ENCODE measurements around the gene PEX5.
"Not testable (repeated sequence)": the region's sequence is repeated elsewhere in the genome, so short reads cannot be mapped to it uniquely, and the experiment has no call there.

Gene PEX5

DNA sequence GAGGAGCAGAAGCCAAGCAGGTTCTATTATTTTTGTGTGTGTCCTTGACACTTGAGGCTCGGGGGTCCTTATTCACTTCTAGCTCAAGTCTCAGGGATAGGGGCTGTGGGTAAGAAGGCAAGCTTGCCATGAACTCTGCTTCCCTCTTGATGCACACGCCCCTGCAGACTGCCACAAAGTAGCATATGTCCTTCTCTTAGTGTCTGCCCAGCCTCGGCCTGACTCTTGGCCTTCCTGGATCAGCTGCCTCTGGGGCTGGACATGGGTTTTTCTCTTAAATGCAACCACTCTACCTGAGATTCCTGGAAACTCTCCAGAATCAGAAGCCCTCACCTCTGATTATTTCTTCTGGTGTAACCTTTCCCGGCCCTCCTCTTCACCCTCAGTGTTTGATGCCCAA lies 28.2 kb upstream of the PEX5 start:
- no peak for DNase-seq

DNA sequence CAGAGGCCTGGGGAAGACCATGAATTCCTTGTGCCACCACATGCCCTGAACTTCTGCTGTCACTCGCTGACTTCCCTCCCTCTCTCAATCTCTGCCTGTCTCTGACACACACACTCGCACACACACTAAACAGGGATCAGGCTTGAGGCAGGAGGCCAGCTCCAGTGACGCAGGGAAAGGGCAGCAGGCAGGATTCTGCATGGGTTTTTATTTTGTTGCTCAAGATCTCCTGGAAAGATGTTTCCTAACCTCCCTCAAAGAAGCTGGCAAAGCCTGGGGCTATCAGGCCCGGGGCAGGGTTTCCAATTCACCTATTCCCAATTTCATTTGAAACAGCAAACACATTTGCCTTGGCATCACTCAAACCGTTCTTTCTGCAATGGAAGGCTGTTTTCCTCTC lies 27.7 kb upstream of the PEX5 start:
- DNase-seq = no peak

DNA sequence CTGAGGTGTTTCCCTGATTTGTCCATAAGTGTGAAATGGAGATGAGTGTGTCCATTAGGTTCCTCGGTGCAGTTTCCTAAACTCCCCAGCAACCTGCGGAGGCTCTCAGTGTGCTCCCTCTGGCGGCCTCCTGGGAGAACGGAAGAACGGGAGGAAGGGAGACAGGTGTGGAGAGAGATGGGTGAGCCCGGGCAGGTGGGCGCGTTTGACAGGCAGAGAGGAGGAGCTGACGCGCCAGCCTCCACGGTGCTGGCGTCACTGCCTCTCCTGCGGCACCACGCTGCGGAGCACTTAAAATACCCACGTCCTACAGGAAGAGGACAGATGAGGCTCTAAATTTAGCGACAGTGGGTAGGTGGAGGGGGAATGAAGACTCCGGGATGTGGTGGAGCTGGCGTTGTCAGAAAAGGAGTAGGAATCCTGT lies 26.8 kb upstream of the PEX5 start:
- DNase-seq = peak; percentile 70

DNA sequence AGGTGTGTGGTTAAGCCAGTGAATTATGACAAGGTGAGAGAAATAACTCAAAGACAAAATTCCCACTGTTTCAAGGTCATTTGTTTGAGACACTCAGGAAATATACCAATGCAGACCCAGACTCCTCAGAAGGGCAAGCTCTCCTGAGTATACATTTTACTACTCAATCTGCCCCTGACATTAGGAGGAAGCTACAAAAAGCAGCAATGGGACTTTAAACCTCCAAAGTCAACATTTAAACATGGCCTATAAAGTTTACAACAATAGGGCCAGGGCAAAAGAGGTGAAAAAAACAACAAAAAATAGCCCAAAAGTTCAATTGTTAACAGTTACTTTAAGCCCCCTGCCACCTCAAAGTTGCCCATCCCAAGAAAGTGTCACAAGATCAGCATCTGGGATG lies 19.5 kb upstream of the PEX5 start:
- no peak for DNase-seq

DNA sequence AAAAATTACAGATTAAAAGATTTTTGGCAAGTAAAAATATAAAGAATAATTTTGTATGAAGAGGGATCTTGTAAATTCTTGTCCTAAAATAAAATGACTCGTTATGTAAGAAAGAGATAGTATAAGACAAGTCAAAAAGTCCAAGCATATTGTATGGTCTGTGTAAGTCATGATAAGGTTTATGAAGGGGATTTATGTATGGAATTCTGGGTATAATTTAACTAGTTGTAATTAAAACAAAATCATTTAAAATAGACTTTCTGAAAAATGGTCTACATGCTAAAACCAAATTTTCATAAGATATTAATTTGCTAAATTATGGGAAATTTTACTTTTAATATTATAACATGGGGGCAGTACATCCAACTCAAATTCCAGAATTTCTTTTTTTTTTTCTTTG lies 17.6 kb upstream of the PEX5 start:
- DNase-seq = no peak

DNA sequence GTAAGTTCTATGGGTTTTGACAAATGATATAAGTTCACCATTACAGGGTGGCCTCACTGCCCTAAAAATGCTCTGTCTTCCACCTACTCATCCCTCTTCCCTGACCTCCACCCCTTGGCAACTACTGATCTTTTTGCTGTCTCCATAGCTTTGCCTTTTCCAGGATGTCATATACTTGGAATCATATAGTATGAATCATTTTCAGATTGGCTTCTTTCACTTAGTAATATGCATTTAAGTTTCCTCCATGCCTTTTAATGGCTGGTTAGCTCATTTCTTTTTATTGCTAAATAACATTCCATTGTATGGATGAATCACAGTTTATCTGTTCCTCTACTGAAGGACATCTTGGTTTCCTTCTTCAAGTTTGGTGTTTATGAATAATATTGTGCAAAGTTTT lies 14.0 kb upstream of the PEX5 start:
- DNase-seq = no peak

DNA sequence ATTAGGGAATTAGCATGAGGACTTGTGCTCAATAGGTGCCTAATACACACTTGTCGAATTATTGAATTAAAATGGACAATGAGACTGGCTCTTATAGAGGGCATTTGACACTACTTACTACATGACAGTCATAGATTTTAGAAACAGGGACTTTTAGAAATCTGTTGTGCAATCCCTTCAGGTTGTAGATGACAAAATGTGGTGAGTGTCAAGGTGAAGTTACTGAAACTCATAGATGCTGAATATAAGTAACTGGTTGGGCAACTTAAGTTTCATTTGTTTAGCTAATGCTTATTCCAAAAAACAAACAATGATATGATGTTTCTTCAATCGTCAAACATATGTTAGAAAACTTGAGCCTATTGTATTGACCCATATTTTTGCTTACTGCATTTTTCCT lies 12.9 kb upstream of the PEX5 start:
- DNase-seq = no peak

DNA sequence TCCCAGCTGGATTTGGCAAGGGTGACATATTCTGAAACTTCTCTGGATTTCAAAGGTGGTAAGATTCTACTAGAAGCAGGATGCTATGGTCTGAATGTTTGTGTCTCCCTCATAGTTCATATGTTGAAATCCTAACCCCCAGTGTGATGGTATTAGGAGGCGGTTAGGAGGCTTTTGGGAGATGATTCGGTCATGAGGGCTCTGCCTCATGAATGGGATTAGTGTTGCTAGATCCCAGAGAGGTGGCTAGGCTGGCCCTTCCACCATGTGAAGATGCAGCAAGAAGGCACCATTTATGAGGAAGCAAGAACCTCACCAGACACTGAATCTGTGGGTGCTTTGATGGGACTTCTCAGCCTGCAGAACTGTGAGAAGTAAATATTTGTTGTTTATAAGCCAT lies 11.0 kb upstream of the PEX5 start:
- DNase-seq = no peak

DNA sequence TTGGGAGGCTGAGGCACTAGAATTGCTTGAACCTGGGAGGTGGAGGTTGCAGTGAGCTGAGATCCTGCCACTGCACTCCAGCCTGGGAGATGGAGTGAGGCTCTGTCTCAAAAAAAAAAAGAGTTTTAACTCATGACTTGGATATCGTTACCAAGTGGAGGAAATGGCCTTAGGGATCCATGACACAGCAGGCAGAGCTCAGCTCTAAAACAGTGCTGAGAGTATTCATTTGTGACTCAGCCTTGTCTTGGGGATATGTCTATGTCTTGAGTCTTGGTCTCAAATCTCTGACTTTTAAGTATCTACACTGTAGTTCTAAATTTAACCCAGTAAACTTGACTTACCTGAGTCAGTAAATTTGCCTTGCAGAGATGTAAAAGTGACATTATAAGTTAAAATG lies 8.8 kb upstream of the PEX5 start:
- no peak for DNase-seq

DNA sequence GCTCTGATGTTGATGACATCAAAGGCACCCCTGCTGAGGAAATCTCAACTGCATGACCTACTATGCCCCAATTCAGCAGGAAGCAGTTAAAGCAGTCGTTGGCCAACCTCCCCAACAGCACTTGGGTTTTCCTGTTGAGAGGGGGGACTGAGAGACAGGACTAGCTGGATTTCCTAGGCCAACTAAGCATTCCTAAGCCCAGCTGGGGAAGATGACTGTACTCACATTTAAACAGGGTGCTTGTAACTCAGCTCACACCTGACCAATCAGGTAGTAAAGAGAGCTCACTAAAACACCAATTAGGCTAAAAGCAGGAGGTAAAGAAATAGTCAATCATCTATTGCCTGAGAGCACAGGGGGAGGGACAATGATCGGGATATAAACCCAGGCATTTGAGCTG lies 3.4 kb upstream of the PEX5 start:
- not testable (repeated sequence) for DNase-seq

DNA sequence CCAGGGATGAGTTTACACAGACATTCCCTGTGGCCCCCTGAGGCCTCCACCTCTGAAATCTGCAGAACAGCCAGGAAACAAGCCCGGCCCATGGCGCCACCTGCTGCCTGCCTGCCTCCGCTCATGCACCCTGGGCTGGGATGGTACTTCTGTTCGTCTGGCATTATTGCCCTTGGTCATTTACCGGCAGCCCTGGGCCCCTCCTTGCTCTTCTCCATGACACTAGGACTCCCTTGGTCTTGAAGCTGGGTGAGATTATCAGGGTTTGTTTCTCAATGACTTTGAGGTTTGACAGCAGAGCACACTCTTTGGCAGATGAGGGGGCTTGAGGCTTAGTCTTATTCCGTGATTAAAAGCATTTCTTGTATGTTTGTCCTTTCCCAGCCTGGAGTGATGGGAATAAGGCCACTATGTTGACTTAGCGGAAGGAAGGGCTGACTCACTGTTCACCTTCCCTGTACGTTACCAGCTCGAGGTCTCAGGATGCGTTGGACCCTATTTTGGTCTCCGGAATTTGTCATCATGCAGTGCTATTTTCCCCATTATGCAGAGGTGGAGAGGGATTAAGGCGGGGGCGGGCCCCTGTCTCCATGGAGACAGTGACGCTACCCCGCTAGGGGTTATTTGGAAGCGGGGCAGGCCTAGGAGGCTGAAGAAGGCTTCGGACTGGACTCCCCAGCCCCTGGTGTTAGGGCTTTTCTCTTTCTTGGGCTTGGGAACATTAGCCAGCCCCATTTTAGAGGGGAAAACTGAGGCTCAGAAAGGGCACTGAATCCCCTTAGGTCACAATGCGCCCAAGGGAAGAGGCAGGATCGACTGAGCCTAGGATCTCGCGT lies 706 bp upstream of the PEX5 start:
- peak; percentile 22 for DNase-seq

DNA sequence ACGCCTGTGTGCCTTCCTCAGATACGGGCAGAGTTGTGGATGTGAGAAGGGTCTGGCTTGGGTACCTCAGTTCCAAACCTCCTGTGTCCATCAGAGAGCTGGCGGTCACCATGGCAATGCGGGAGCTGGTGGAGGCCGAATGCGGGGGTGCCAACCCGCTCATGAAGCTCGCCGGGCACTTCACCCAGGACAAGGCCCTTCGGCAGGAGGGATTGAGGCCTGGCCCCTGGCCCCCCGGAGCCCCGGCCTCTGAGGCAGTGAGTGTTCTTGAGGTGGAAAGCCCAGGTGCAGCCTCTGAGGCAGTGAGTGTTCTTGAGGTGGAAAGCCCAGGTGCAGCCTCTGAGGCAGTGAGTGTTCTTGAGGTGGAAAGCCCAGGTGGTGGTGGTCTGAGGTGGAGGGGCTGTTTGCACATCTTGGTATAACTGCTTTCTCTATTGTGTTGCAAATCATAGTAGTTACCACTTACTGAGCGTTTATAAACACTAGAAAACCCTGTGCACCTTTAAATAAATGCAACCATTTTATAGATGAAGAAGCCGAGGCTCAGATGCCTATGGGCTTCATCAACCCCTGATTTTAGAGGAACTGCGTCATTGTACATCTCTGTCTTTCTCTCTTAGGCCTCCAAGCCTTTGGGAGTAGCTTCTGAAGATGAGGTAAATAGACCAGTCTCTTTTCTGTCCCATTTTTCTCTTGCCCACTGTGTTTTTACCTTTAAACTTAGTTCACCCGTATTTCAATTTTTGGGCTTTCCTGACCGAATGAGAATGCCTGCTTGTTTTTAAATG lies 976 bp downstream of the PEX5 start:
- no peak for DNase-seq

DNA sequence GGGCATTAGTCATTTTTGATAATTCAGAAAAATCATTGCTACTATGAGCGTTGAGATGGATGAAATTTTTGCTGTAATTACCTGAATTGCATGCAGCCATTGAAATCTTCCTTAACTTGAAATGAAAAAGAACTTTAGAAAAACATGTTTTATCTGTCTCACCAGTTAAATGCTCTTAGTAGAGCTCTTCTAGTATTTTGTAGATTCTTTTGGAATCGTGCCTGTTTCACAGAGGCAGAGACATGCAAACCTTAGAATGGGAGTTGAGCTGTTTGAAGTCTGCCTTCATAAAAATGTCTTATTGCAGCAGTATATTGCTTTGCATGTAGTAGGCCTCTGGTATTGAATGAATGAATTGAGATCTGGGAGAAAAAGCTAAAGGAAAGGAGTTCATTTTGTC lies 4.2 kb downstream of the PEX5 start:
- no peak for DNase-seq

DNA sequence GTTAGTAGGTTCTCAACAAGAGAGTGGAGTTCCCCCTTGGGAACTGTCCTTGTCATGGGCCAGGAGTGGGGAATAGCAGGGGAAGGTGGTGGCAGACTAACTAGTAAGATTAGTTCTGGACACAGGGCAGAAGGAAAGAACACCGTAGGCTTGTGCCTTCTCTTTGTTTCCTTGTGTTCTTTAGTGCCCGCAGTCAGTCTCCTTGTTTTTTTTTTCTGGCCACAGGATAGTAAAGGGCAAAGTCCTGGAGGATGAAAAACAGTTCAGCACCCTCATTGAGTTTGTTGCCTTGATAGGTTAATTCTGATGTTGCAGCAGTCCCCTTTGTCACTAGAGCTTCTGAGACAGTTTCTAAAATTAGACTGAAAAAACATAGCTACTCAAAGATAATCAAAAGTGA lies 8.4 kb downstream of the PEX5 start:
- DNase-seq = no peak

DNA sequence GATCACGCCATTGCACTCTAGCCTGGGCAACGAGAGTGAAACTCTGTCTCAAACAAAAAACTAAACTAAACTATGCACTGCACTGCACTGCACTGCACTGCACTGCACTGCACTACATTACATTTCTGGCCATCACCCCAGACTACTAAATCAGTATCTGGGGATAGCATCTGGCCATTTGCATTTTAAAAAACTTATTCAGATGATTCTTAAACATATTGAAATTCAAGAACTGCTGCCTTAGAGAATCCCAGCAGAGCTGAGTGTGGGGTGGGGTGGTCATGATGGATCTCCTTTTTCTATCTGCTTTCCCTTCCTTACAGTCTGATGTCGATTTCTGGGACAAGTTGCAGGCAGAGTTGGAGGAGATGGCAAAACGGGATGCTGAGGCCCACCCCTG lies 13.6 kb downstream of the PEX5 start:
- DNase-seq = no peak

DNA sequence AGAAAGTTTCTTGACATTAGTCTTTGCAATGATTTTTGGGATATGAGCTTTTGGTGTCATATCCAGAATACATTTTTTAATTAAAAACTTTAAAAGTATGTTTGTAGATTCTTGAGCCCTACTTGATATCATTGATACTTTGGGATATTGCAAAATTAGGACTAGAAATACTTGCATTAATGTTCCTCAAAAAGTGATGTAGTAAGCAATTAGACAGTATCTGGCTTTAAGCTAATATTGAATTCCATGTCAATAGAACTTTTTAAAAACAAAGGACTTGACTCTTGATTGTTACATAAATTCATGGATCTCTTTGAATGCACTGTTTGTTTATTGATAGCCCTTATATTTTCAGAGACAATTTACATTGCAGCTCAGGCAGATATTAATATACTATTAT lies 15.6 kb downstream of the PEX5 start:
- DNase-seq = no peak

DNA sequence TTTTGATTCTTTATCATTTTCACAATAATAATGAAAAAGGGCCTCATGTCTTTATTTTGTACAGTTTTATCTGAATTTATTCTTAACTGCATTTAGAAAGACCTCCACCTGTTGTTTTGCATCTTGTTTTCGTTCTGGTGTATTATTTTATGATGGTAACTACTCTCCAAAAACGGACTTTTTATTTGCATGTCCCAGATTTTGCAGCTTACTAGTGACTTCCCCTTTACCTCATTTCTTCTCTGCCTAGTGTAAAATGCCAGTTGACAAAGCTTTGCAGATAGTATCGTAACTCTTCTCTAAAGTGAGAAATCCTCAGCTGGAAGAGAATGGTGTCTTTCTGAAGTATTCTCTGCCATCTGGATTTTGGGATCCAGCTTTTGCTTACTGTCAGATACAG lies 17.2 kb downstream of the PEX5 start:
- DNase-seq = no peak

DNA sequence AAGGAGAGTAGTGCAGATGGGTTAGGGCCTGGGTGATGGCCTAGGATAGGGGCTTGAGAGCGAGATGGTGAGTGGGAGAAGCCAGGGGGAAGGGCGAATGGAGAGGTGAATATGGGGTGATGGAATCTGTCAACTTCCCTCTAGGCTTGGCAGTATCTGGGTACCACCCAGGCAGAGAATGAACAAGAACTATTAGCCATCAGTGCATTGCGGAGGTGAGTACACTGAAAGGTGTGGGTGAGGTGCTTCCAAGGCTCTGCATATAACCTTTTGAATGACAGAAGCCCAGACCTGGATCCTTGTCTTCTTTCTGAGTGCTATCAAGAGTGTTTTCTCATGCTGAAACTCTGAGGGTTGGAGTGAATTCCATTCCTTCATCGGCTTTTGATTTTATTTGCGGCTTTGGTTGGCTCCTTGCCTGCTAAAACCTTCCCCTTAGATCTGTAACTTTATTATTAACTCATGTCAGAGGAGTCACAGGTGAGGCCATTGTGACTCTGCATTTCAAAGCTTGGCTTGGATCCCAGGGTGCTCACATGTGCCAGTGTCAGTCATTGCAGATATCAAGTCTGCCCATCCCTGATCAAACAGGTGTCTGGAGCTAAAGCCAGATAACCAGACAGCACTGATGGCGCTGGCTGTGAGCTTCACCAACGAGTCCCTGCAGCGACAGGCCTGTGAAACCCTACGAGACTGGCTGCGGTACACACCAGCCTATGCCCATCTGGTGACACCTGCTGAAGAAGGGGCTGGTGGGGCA lies 18.6 kb downstream of the PEX5 start:
- no peak for DNase-seq

DNA sequence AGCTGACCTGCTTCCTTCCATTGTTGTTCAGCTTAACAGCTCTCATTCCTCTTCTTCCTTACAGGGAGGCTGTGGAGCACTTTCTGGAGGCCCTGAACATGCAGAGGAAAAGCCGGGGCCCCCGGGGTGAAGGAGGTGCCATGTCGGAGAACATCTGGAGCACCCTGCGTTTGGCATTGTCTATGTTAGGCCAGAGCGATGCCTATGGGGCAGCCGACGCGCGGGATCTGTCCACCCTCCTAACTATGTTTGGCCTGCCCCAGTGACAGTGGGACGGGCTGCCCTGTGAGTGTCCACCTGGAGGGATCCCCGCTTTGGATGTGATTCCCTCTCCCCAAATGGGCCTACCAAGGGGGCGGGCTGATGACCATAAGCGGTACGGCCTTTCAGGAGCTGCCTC lies 20.5 kb downstream of the PEX5 start:
- DNase-seq = no peak

DNA sequence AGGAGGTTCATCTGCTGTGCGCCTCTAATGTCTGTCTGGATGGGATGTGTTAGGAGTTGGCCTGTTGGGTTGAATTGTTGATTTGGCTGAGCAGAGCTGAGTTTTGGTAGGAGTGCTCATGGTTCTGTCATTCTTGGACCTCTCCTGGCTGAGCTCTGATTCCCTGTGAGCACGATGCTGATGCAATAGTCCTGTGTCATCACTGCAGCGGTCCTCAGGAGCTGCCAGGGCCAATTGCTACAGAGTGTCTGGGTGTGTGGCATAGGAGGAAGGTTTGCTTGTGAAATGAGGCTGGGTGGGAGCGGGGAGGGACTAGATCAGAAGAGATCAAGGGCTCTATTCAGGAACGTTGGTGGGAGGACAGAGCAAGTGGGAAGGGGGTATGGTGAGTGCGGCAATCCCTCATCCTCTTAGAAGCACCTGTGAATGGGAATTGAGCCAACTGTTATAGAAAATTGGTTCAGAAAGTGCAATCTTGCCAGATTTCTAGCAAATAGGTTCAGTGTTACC lies 21.2 kb downstream of the PEX5 start:
- DNase-seq = no peak

DNA sequence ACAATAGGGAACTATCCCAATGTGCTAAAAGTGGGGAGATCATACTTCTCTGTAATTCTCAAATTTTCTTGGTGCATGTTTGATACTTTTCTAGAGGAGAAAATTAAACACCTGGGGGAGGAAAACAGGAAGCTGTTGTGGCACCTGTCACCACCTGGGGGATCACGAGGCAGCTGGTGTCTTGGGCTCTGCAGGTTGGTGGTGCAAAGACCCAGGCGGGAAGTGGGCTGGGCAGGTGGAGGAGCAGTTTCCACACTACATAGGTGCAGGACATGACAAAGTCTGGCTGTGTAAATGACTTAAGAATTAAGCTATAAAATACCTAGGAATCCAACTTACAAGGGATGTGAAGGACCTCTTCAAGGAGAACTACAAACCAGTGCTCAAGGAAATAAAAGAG lies 23.2 kb downstream of the PEX5 start:
- no peak for DNase-seq

DNA sequence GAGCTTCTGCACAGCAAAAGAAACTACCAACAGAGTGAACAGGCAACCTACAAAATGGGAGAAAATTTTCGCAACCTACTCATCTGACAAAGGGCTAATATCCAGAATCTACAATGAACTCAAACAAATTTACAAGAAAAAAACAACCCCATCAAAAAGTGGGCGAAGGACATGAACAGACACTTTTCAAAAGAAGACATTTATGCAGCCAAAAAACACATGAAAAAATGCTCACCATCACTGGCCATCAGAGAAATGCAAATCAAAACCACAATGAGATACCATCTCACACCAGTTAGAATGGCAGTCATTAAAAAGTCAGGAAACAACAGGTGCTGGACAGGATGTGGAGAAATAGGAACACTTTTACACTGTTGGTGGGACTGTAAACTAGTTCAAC lies 24.3 kb downstream of the PEX5 start:
- DNase-seq = not testable (repeated sequence)

DNA sequence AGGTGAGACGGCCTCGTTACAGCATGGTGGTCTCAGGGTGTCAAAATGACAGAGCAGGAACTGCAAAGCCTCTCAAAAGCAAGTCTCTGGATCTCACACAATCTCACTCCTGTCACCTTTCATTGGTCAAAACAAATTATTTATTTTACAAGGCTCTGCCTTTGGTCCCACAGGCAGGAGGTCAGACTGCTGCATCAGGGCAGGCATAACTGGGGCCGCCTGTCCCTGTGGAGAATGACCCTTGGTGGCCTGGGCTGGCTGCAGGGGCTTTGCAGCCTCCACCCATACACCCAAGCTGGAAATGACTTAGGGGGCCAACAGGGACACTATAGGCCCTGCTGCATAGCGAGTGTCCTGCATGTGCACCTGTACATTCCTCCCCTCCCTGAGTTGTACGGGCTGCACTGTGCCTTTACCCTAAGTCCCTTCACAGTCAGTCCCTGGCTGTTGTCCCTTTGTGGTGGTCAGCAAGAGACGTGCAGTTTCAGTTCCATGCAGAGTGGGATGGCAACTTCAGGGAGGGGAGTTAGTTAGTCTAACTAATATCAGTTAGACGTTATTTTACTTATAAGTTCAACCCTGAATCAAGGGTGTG lies 28.1 kb downstream of the PEX5 start:
- no peak for DNase-seq

All from NCI-H510A (cell line).